H1 (cell line): ENCODE measurements around the gene TEX101. TPM values are rescaled to one million over a fixed set of nuclear protein-coding genes. Genes with fewer than 3 reads are reported as not detected.

Source experiments
- ATF3 ChIP-seq: IDR thresholded peaks from 2 replicates; pipeline ENCODE4 v1.6.1; 2011; ENCODE audit warnings: low read depth, mild to moderate bottlenecking, low read length; ENCODE audit not compliant: insufficient read depth
- polyA plus RNA-seq, 7 experiments: library from polyadenylated mRNA; depleted of rRNA in 3 of 7; stranded (reverse) in 5 of 7; unstranded in 2 of 7; fragments of >200 nt in 5 of 7; fragments of 200-250 nt in 2 of 7; gene quantifications; 1 replicate in 5 of 7; 2 replicates in 1 of 7; 4 replicates in 1 of 7; pipeline versions ENCODE4 v1.2.1 to v1.2.3, GENCODE V29; 2011 to 2013; ENCODE audit warnings: missing spikeins in 2 of 7, mixed read lengths in 2 of 7
- total RNA-seq: library from RNA; stranded (reverse); fragmentation: NEBNext Ultra II Directional; extraction: Animal tissue kit (Norgen Biotek cat#: 25700); gene quantifications from 2 replicates; pipeline ENCODE4 v1.2.1, GENCODE V29; 2021
- TF ChIP-seq, protein P1 (sequence below): IDR thresholded peaks from 2 replicates; pipeline ENCODE4 v1.6.1; 2012; ENCODE audit warnings: inconsistent platforms

Gene TEX101
- total and polyA plus RNA-seq, 2 of the 8 experiments (the other 6 are each of a cell fraction or from before 2014, with no cell fraction given), result 0.12 TPM; not detected in 1

GRCh38 chr19:43430142-43430710 is 15.5 kb downstream of the TEX101 start (continued):
- no peak for TF ChIP-seq ATF3
- TF ChIP-seq, protein P1, sequence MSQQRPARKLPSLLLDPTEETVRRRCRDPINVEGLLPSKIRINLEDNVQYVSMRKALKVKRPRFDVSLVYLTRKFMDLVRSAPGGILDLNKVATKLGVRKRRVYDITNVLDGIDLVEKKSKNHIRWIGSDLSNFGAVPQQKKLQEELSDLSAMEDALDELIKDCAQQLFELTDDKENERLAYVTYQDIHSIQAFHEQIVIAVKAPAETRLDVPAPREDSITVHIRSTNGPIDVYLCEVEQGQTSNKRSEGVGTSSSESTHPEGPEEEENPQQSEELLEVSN, result no peak
